ENCODE measurements around the gene CYP26B1. TPM values are rescaled to one million over a fixed set of nuclear protein-coding genes. Genes with fewer than 3 reads are reported as not detected.

CYP26B1 gene
- total RNA-seq, 2 experiments from 2014 or later, result not detected

DNA sequence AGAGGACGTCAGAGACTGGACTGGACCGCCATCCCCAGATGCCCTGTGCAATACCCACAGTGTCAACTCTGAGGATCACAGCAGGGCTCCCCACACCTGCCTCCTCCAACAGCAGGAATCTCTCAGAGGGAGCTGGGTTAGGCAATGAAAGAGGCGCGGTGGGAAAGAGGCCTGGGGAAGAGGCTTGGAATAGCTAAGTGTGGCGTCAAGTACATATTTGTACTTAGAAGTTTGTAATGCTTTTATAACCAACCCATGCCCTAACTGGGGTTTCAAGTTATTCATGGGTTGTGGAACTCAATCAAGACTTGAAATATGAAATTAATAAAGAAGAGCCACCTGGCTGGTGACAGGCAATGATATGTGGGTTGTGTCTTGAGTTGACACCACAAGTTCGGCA, 28.7 kb downstream of the CYP26B1 start:
- no peaks in the 10 kb centered on the region for H3K36me3 ChIP-seq (ENCODE audit: insufficient read depth, low read length)
- no peak overlapping the region for H3K4me2 ChIP-seq (ENCODE audit: low read length)
- no peak for TF ChIP-seq EZH2phosphoT487 (IDR thresholded peaks at IDR 0.05; ENCODE audit: borderline replicate concordance, low read depth, low read length)
- TF ChIP-seq, protein P1, sequence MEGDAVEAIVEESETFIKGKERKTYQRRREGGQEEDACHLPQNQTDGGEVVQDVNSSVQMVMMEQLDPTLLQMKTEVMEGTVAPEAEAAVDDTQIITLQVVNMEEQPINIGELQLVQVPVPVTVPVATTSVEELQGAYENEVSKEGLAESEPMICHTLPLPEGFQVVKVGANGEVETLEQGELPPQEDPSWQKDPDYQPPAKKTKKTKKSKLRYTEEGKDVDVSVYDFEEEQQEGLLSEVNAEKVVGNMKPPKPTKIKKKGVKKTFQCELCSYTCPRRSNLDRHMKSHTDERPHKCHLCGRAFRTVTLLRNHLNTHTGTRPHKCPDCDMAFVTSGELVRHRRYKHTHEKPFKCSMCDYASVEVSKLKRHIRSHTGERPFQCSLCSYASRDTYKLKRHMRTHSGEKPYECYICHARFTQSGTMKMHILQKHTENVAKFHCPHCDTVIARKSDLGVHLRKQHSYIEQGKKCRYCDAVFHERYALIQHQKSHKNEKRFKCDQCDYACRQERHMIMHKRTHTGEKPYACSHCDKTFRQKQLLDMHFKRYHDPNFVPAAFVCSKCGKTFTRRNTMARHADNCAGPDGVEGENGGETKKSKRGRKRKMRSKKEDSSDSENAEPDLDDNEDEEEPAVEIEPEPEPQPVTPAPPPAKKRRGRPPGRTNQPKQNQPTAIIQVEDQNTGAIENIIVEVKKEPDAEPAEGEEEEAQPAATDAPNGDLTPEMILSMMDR (conservative IDR thresholded peaks at IDR 0.05; ENCODE audit: low read length), result no peak
- ChIA-PET CTCF (ENCODE audit: unreplicated experiment) (no interaction called here), POLR2A (no interaction called here)
- intact Hi-C loops (cut with micrococcal nuclease; ENCODE audit: unreplicated experiment), result no loop called here
- no peaks in the 10 kb centered on the region for H4K20me1 ChIP-seq (ENCODE audit: insufficient read depth, low read length)
- no peaks in the 10 kb centered on the region for H3K4me1 ChIP-seq (ENCODE audit: insufficient read depth, low read length, poor library complexity, severe bottlenecking)
- DNase-seq (ENCODE audit: low spot score), result no peak
- no peak overlapping the region for H3K4me3 ChIP-seq (ENCODE audit: low read depth, low read length, poor library complexity, severe bottlenecking)
- H2AFZ ChIP-seq (ENCODE audit: low read length), result no peak overlapping the region
- H3K9me3 ChIP-seq (ENCODE audit: low read length), result no peaks in the 10 kb centered on the region
- H3K79me2 ChIP-seq (ENCODE audit: insufficient read depth, low read depth, low read length), result no peaks in the 10 kb centered on the region
- no peak overlapping the region for H3K27ac ChIP-seq (ENCODE audit: low read depth, low read length, poor library complexity, severe bottlenecking)
- no TSS peak for BruUV-seq (replicated peaks)
- no peaks in the 10 kb centered on the region for H3K9me2 ChIP-seq (ENCODE audit: insufficient read depth, low read length)

DNA sequence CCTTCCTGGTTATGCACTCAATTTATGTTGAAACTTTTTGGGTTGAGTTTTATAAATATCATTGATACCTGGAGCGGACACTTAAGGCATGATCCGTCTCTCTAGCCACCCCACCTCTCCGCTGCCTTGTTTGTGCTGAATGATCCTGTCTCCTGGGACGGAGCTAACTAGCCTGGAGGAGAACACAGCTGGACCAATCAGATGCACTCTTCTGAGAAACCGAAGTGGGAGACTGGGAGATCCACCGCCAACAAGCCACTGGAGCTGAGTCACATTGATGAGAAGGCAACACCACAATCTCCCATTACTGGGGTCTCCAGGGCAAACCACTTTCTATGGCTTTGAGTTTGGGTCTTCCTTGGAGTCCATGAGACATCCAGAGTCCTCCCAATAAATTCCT, 29.3 kb downstream of the CYP26B1 start:
- no peak for DNase-seq (ENCODE audit: low spot score)
- no peaks in the 10 kb centered on the region for H3K9me2 ChIP-seq (ENCODE audit: insufficient read depth, low read length)
- H3K27ac ChIP-seq (ENCODE audit: low read depth, low read length, poor library complexity, severe bottlenecking), result no peak overlapping the region
- H4K20me1 ChIP-seq (ENCODE audit: insufficient read depth, low read length), result no peaks in the 10 kb centered on the region
- intact Hi-C loops (cut with micrococcal nuclease; ENCODE audit: unreplicated experiment), result no loop called here
- H3K4me2 ChIP-seq (ENCODE audit: low read length), result no peak overlapping the region
- H3K4me1 ChIP-seq (ENCODE audit: insufficient read depth, low read length, poor library complexity, severe bottlenecking), result no peaks in the 10 kb centered on the region
- no peaks in the 10 kb centered on the region for H3K9me3 ChIP-seq (ENCODE audit: low read length)
- H3K36me3 ChIP-seq (ENCODE audit: insufficient read depth, low read length), result no peaks in the 10 kb centered on the region
- H2AFZ ChIP-seq (ENCODE audit: low read length), result no peak overlapping the region
- POLR2A ChIA-PET, result no interaction called here
- no peaks in the 10 kb centered on the region for H3K79me2 ChIP-seq (ENCODE audit: insufficient read depth, low read depth, low read length)
- no peak overlapping the region for H3K4me3 ChIP-seq (ENCODE audit: low read depth, low read length, poor library complexity, severe bottlenecking)
- CTCF ChIA-PET (ENCODE audit: unreplicated experiment), result no interaction called here
- TF ChIP-seq, protein P1 (conservative IDR thresholded peaks at IDR 0.05; ENCODE audit: low read length), result no peak
- no peak for TF ChIP-seq EZH2phosphoT487 (IDR thresholded peaks at IDR 0.05; ENCODE audit: borderline replicate concordance, low read depth, low read length)
- BruUV-seq (replicated peaks), result no TSS peak

DNA sequence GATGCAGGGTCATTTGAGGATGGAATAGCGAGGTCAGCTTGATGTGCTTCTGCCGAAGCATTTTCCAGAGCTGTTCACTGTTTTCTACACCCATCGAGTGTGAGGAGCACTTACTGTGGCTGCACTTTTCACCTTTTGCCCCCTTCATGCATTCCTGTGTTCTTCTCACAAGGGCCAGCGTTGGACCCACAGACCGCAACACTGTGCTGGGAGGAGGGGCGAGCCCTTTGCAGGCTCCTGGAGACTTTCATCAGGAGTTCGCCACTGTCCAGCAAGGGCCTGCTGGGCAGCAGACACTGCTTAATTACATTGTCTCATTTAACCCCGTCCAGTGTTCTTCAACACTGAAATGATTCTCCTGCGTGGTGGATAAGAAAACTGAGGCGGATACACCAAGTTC, 29.9 kb downstream of the CYP26B1 start:
- Histone ChIP-seq H3K9me3 (ENCODE audit: low read length) (no peaks in the 10 kb centered on the region), H3K4me1 (ENCODE audit: insufficient read depth, low read length, poor library complexity, severe bottlenecking) (no peaks in the 10 kb centered on the region), H3K9me2 (ENCODE audit: insufficient read depth, low read length) (no peaks in the 10 kb centered on the region), H3K4me2 (ENCODE audit: low read length) (no peak overlapping the region), H2AFZ (ENCODE audit: low read length) (no peak overlapping the region), H4K20me1 (ENCODE audit: insufficient read depth, low read length) (no peaks in the 10 kb centered on the region), H3K36me3 (ENCODE audit: insufficient read depth, low read length) (no peaks in the 10 kb centered on the region), H3K4me3 (ENCODE audit: low read depth, low read length, poor library complexity, severe bottlenecking) (no peak overlapping the region), H3K79me2 (ENCODE audit: insufficient read depth, low read depth, low read length) (no peaks in the 10 kb centered on the region), H3K27ac (ENCODE audit: low read depth, low read length, poor library complexity, severe bottlenecking) (no peak overlapping the region)
- intact Hi-C loops (cut with micrococcal nuclease; ENCODE audit: unreplicated experiment), result no loop called here
- CTCF ChIA-PET (ENCODE audit: unreplicated experiment), result no interaction called here
- no peak for TF ChIP-seq EZH2phosphoT487 (IDR thresholded peaks at IDR 0.05; ENCODE audit: borderline replicate concordance, low read depth, low read length)
- TF ChIP-seq, protein P1 (conservative IDR thresholded peaks at IDR 0.05; ENCODE audit: low read length), result no peak
- DNase-seq (ENCODE audit: low spot score), result no peak
- POLR2A ChIA-PET, result interaction anchor here (0.6 kb wide), 1 partner anchor 80 kb away, joined by 3 read pairs; no protein-coding TSS in a partner anchor
- no TSS peak for BruUV-seq (replicated peaks)

Data from OCI-LY7 (cell line).